A673 (cell line): ENCODE data around the gene LRIG3. TPM values are rescaled to one million over a fixed set of nuclear protein-coding genes. Genes with fewer than 3 reads are reported as not detected.

Experiments
- BruUV-seq: library from RNA; stranded (reverse); fragments of 400-500 nt; replicated peaks from 2 replicates; lab custom pipeline; 2021; lab: Mats Ljungman, UMichigan
- CTCF ChIA-PET: fragments of 300-600 bp; sonication (Branson Sonifier 250); formaldehyde crosslinking; loops from one replicate; lab custom pipeline; 2022; ENCODE audit warnings: antibody characterized with exemption; lab: Charles Lee
- POLR2A ChIA-PET: fragments of 300-600 bp; sonication (Branson Sonifier 250); formaldehyde crosslinking; loops from one replicate; lab custom pipeline; 2022; ENCODE audit warnings: antibody characterized with exemption; ENCODE audit not compliant: low non-redundant PET; lab: Charles Lee
- DNase-seq: peaks from one replicate; pipeline ENCODE4 v3.0.0-alpha.2; 2015; ENCODE audit warnings: low spot score
- H3K27ac ChIP-seq: fragments of 200-600 bp; sonication (generic); 2 replicates; pipeline ENCODE4 v1.5.1; 2016; ENCODE audit warnings: mixed run types, low read depth, mild to moderate bottlenecking, mixed read lengths, antibody characterized with exemption, low read length; ENCODE audit not compliant: poor library complexity, severe bottlenecking
- H3K27me3 ChIP-seq: fragments of 200-600 bp; sonication (generic); replicated peaks from 2 replicates; pipeline ENCODE4 v1.6.1; 2017; ENCODE audit warnings: mixed run types, low read depth, mild to moderate bottlenecking, mixed read lengths, antibody characterized with exemption, low read length; ENCODE audit not compliant: insufficient read depth, poor library complexity
- H3K36me3 ChIP-seq: fragments of 200-600 bp; sonication (generic); 2 replicates; pipeline ENCODE4 v1.6.1; 2016; ENCODE audit warnings: mixed run types, mild to moderate bottlenecking, mixed read lengths, antibody characterized with exemption, low read length; ENCODE audit not compliant: insufficient read depth, poor library complexity, severe bottlenecking
- H3K4me1 ChIP-seq: fragments of 200-600 bp; sonication (generic); 2 replicates; pipeline ENCODE4 v1.6.1; 2017; ENCODE audit warnings: mixed run types, mild to moderate bottlenecking, mixed read lengths, antibody characterized with exemption, low read length; ENCODE audit not compliant: insufficient read depth, poor library complexity, severe bottlenecking
- H3K4me3 ChIP-seq: fragments of 200-600 bp; sonication (generic); 2 replicates; pipeline ENCODE4 v1.5.1; 2016; ENCODE audit warnings: low read depth, mixed run types, mild to moderate bottlenecking, mixed read lengths, low read length; ENCODE audit not compliant: poor library complexity, severe bottlenecking
- H3K9me3 ChIP-seq: fragments of 200-600 bp; sonication (generic); 2 replicates; pipeline ENCODE4 v1.6.1; 2016; ENCODE audit warnings: mixed run types, low read depth, mild to moderate bottlenecking, mixed read lengths, antibody characterized with exemption, low read length; ENCODE audit not compliant: poor library complexity, severe bottlenecking
- EZH2 ChIP-seq: fragments of 200-600 bp; sonication (generic); IDR thresholded peaks from 2 replicates; pipeline ENCODE4 v1.6.1; 2017; ENCODE audit warnings: borderline replicate concordance, low read depth, mild to moderate bottlenecking, mixed read lengths, antibody characterized with exemption, low read length; ENCODE audit not compliant: poor library complexity, severe bottlenecking
- intact Hi-C: fragments of 100-400 bp; cut with micrococcal nuclease; formaldehyde crosslinking; loops from one replicate; pipeline ENCODE4 v1.10.0; 2022; ENCODE audit not compliant: unreplicated experiment
- total RNA-seq: library from RNA; stranded (reverse); gene quantifications from 2 replicates; pipeline ENCODE4 v1.2.3, GENCODE V29; 2021
- TF ChIP-seq, protein P1 (sequence below): fragments of 300-800, 200-600 bp; sonication (generic); conservative IDR thresholded peaks from 2 replicates; pipeline ENCODE4 v1.5.1; 2017; ENCODE audit warnings: low read depth, mild to moderate bottlenecking, antibody characterized with exemption, low read length, moderate library complexity, mixed read lengths

LRIG3 gene
- total RNA-seq, 1 experiment from 2014 or later, result 13.4 TPM

DNA sequence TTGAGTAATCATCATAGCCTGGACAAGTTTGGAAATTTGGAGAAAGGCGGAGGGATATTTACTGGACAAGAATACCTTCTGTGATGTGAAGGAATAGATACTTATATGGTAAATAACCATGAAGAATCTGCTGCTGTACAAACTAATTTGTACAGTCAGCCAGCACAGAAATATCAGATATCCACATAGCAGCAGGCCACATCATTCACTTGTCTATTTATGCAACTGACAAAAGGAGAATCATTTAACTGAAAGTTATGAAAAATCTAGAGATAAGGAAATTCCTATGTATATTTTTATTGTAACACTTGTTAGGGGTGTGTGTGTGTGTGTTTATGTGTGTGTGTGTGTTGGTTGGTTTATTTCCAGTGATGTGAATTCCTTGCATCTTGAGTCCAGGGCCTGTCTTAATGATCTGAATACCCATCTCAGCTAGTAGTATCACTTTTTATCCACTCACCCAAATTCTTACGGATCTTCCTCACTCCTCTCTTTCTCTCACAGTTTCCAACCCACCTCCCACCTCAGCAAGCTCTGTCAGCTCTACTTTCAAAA, 10.5 kb upstream of the LRIG3 start:
- POLR2A ChIA-PET, result no interaction called here
- H3K4me1 ChIP-seq, result no peaks in the 10 kb centered on the region
- H3K36me3 ChIP-seq, result no peaks in the 10 kb centered on the region
- no TSS peak for BruUV-seq
- intact Hi-C loops, result no loop called here
- H3K27me3 ChIP-seq, result no peaks in the 10 kb centered on the region
- CTCF ChIA-PET, result no interaction called here
- no peak for TF ChIP-seq EZH2
- TF ChIP-seq, protein P1, sequence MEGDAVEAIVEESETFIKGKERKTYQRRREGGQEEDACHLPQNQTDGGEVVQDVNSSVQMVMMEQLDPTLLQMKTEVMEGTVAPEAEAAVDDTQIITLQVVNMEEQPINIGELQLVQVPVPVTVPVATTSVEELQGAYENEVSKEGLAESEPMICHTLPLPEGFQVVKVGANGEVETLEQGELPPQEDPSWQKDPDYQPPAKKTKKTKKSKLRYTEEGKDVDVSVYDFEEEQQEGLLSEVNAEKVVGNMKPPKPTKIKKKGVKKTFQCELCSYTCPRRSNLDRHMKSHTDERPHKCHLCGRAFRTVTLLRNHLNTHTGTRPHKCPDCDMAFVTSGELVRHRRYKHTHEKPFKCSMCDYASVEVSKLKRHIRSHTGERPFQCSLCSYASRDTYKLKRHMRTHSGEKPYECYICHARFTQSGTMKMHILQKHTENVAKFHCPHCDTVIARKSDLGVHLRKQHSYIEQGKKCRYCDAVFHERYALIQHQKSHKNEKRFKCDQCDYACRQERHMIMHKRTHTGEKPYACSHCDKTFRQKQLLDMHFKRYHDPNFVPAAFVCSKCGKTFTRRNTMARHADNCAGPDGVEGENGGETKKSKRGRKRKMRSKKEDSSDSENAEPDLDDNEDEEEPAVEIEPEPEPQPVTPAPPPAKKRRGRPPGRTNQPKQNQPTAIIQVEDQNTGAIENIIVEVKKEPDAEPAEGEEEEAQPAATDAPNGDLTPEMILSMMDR, result no peak
- H3K27ac ChIP-seq, result no peak overlapping the region
- H3K4me3 ChIP-seq, result no peak overlapping the region
- no peaks in the 10 kb centered on the region for H3K9me3 ChIP-seq
- DNase-seq, result no peak

DNA sequence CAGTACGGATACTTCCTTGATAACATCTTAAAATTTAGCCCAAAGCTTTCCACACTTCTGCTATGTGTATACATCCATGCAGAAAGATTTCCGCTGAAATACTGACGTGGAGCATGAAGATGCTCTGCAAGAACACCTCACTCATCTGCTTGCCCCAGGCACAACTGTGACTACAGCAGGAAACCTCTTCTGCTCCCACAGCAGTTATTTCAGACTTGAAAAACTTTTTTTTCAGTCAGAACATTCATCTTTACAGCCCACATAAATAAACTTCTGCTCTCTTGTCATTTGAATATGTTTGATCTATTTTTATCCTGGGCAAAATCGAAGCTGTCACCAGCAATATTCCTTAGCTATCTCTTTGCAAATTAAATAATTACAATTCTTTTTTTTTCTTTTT, 6.8 kb upstream of the LRIG3 start:
- no peaks in the 10 kb centered on the region for H3K36me3 ChIP-seq

DNA sequence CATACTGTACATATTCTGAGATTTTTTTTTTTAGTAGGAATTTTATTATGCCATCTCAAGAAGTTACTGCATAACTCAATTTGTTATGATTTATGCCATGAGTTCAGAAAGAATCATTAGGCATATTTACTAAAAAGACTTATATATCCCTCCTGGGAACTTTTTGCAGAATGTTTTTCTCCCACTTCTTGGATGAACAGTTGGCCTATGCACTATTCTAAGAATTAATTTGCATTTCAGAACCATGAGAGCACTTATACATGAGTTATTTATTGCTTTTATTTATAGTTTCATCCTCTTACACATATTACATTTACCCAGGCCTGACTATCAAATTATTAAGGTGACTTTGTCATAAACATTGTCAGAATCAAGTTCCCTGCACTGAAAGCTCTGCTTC, 6.3 kb upstream of the LRIG3 start:
- Histone ChIP-seq H3K4me1 (no peaks in the 10 kb centered on the region), H3K4me3 (no peak overlapping the region), H3K27me3 (no peaks in the 10 kb centered on the region), H3K27ac (no peak overlapping the region), H3K9me3 (no peaks in the 10 kb centered on the region), H3K36me3 (no peaks in the 10 kb centered on the region)
- TF ChIP-seq, protein P1, result no peak
- TF ChIP-seq EZH2, result no peak
- ChIA-PET CTCF (no interaction called here), POLR2A (no interaction called here)
- DNase-seq, result no peak
- BruUV-seq, result no TSS peak
- intact Hi-C loops, result no loop called here

More for the DNA sequence above, 6.8 kb upstream of the LRIG3 start:
- intact Hi-C loops, result no loop called here
- Histone ChIP-seq H3K9me3 (no peaks in the 10 kb centered on the region), H3K27me3 (no peaks in the 10 kb centered on the region), H3K4me1 (no peaks in the 10 kb centered on the region), H3K27ac (no peak overlapping the region), H3K4me3 (no peak overlapping the region)
- no peak for DNase-seq
- ChIA-PET POLR2A (no interaction called here), CTCF (no interaction called here)
- no TSS peak for BruUV-seq
- TF ChIP-seq EZH2, result no peak
- TF ChIP-seq, protein P1, result no peak
